Naive thymus-derived CD4-positive, alpha-beta T cell (primary cell): ENCODE results near the gene NR2F6. TPM values are rescaled to one million over a fixed set of nuclear protein-coding genes. Genes with fewer than 3 reads are reported as not detected.

Experiments
- ATAC-seq: fragments of 150-1000 bp; cut with Tn5 transposase; 2 replicates; pipeline ENCODE4 v1.10.0; 2021; ENCODE audit warnings: mild to moderate bottlenecking, moderate library complexity
- CTCF ChIA-PET: fragments of 350-600 bp; sonication (Branson Sonifier 250); formaldehyde crosslinking; loops from one replicate; lab custom pipeline; 2021; ENCODE audit warnings: antibody characterized with exemption; lab: Charles Lee
- POLR2A ChIA-PET: fragments of 350-600 bp; sonication (Branson Sonifier 250); formaldehyde crosslinking; loops from one replicate; lab custom pipeline; 2021; ENCODE audit warnings: antibody characterized with exemption, inconsistent platforms; lab: Charles Lee
- DNase-seq, 9 donors: peaks; one replicate each; pipeline versions ENCODE4 v3.0.0 to v3.0.0-alpha.2; 2020 to 2022; ENCODE audit warnings: mixed read lengths in 1 of 9
- H3K27ac ChIP-seq: one replicate; pipeline ENCODE4 v1.7.0; 2013; ENCODE audit warnings: mild to moderate bottlenecking, low read depth, low read length, moderate library complexity
- H3K27me3 ChIP-seq, 2 donors: one replicate each; pipeline ENCODE4 v1.7.0; 2013; ENCODE audit warnings: low read length in 2 of 2, mild to moderate bottlenecking in 2 of 2, moderate library complexity in 2 of 2; ENCODE audit not compliant: control insufficient read depth in 2 of 2, insufficient read depth in 2 of 2
- H3K36me3 ChIP-seq, 3 experiments: 1 replicate in 2 of 3; 2 replicates in 1 of 3; pipeline ENCODE4 v1.7.0; 2013; ENCODE audit warnings: low read length in 3 of 3, mild to moderate bottlenecking in 3 of 3, moderate library complexity in 1 of 3; ENCODE audit not compliant: insufficient read depth in 3 of 3, control insufficient read depth in 2 of 3
- H3K4me1 ChIP-seq, 2 donors: one replicate each; pipeline ENCODE4 v1.7.0; 2013; ENCODE audit warnings: low read length in 2 of 2, mild to moderate bottlenecking in 2 of 2, moderate library complexity in 1 of 2; ENCODE audit not compliant: control insufficient read depth in 2 of 2, insufficient read depth in 2 of 2
- H3K4me3 ChIP-seq: 2 replicates; pipeline ENCODE4 v1.7.0; 2013; ENCODE audit warnings: mild to moderate bottlenecking, low read length
- H3K9me3 ChIP-seq, 3 experiments: 1 replicate in 2 of 3; 2 replicates in 1 of 3; pipeline ENCODE4 v1.7.0; 2013; ENCODE audit warnings: low read length in 3 of 3; ENCODE audit not compliant: control insufficient read depth in 2 of 3
- H3K27ac Mint-ChIP-seq, 9 donors: one replicate each; pipeline ENCODE4 v1.8.0; 2020 to 2022; ENCODE audit warnings: mixed read lengths in 9 of 9, mild to moderate bottlenecking in 8 of 9, moderate library complexity in 5 of 9, inconsistent platforms in 2 of 9
- H3K27me3 Mint-ChIP-seq, 5 donors: one replicate each; pipeline ENCODE4 v1.8.0; 2021 to 2022; ENCODE audit warnings: mixed read lengths in 5 of 5, mild to moderate bottlenecking in 1 of 5
- H3K36me3 Mint-ChIP-seq, 5 donors: one replicate each; pipeline ENCODE4 v1.8.0; 2020 to 2022; ENCODE audit warnings: mixed read lengths in 5 of 5, mild to moderate bottlenecking in 3 of 5, inconsistent platforms in 1 of 5
- H3K4me1 Mint-ChIP-seq, 7 donors: one replicate each; pipeline ENCODE4 v1.8.0; 2020 to 2022; ENCODE audit warnings: mixed read lengths in 7 of 7, mild to moderate bottlenecking in 3 of 7, inconsistent platforms in 1 of 7
- H3K4me3 Mint-ChIP-seq, 10 donors: one replicate each; pipeline ENCODE4 v1.8.0; 2020 to 2022; ENCODE audit warnings: mild to moderate bottlenecking in 10 of 10, mixed read lengths in 10 of 10, moderate library complexity in 6 of 10, inconsistent platforms in 2 of 10
- H3K9me3 Mint-ChIP-seq, 11 donors: one replicate each; pipeline ENCODE4 v1.8.0; 2020 to 2022; ENCODE audit warnings: mixed read lengths in 11 of 11, mild to moderate bottlenecking in 4 of 11, inconsistent platforms in 1 of 11, moderate library complexity in 1 of 11
- intact Hi-C, 2 donors: fragments of 100-400 bp; cut with micrococcal nuclease; formaldehyde crosslinking; loops; one replicate each; pipeline ENCODE4 v1.15.1; 2023
- polyA plus RNA-seq, 2 donors: library from polyadenylated mRNA; unstranded; fragments of 300-500 nt; fragmentation: Illumina TruSeq; gene quantifications; one replicate each; pipeline ENCODE4 v1.2.3, GENCODE V29; 2021
- total RNA-seq, 6 experiments: library from RNA in 5 of 6; stranded (reverse) in 5 of 6; gene quantifications; 1 replicate in 5 of 6; 2 replicates in 1 of 6; pipeline ENCODE4 v1.2.3 and lab custom pipeline; 2021 to 2026

Gene NR2F6
- total and polyA plus RNA-seq, 7 experiments from 2014 or later: 1.4 to 7.8 (median 2.7) TPM

DNA sequence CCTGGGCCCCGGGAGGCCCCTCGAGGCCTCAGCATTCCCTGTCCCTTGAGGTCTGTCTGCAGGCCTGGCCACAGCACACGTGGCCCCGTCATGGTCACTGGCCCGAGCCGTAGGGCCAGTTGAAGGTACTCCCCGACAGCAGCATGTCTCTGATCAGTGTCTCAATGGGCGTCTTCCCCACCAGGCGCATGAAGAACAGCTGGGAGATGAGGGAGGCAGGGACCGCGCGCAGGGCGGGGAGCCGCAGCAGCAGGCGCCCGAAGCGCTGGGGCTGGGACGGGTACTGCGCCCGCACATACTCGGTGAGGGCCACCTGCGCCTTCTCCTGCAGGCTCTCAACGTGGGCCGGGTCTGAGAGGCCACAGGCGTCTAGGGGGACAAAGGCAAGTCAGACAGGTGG, 13.5 kb downstream of the NR2F6 start:
- H3K4me1 Mint-ChIP-seq: peaks cover 4 to 23% (median 13%) of the 10 kb centered on the region in 7 donors
- no peaks in the 10 kb centered on the region for H3K27me3 Mint-ChIP-seq
- intact Hi-C loops: no loop called here
- ATAC-seq: no peak
- peak overlapping the region in 1 of 9 donors; percentile 2 for H3K27ac Mint-ChIP-seq
- no peak for DNase-seq
- H3K9me3 Mint-ChIP-seq: no peaks in the 10 kb centered on the region
- no peak overlapping the region for H3K27ac ChIP-seq
- H3K4me3 ChIP-seq: no peak overlapping the region
- H3K4me3 Mint-ChIP-seq: peak overlapping the region in 1 of 10 donors; percentile 44
- H3K36me3 Mint-ChIP-seq: peaks cover 0 to 4% (median 0%) of the 10 kb centered on the region in 5 donors
- ChIA-PET POLR2A (interaction anchor here (0.6 kb wide), 1 partner anchor 52 kb away, joined by 3 read pairs; no protein-coding TSS in a partner anchor), CTCF (no interaction called here)
- no peaks in the 10 kb centered on the region for H3K27me3 ChIP-seq
- peaks cover 0 to 11% of the 10 kb centered on the region in 2 donors for H3K4me1 ChIP-seq
- H3K9me3 ChIP-seq: no peaks in the 10 kb centered on the region
- H3K36me3 ChIP-seq: peaks cover 0 to 12% (median 3%) of the 10 kb centered on the region in 3 experiments

DNA sequence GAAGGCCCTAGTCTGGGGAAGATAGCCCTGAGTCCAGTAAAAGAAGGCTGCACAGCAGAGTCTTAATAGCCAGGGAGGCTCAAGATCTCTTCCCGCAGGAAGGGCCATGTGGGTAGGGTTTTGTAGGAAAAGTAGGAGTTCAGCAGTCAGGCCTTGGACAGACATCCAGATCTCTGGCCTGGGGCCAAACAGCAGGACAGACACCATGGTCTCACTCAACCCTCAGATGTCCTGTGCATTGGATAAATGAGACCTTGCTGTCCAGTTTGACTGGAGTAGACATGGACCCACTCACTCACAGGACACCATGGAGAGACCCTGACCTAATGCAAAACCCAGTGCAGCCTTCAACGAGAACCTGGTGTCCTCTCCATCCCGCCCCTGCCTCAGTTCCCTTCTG, 15.8 kb downstream of the NR2F6 start:
- no peaks in the 10 kb centered on the region for H3K27me3 ChIP-seq
- intact Hi-C loops: loop anchor here in 1 of 2 donors (5.0 kb wide), 1 partner anchor 688 kb away; the partner anchor contains the start of gene CHERP
- ChIA-PET CTCF (interaction anchor here (0.5 kb wide), 1 partner anchor 25 kb away, joined by 3 read pairs; no protein-coding TSS in a partner anchor), POLR2A (interaction anchor here (1.0 kb wide), 1 partner anchor 15 kb away, joined by 4 read pairs; the partner anchor contains the start of gene USE1)
- DNase-seq (no peak), ATAC-seq (no peak)
- no peak overlapping the region for H3K4me3 ChIP-seq
- Mint-ChIP-seq H3K36me3 (peaks cover 0 to 4% (median 0%) of the 10 kb centered on the region in 5 donors), H3K27ac (no peak overlapping the region), H3K27me3 (no peaks in the 10 kb centered on the region), H3K9me3 (no peaks in the 10 kb centered on the region), H3K4me1 (peaks cover 9 to 24% (median 16%) of the 10 kb centered on the region in 7 donors), H3K4me3 (no peak overlapping the region)
- H3K27ac ChIP-seq: no peak overlapping the region
- H3K9me3 ChIP-seq: no peaks in the 10 kb centered on the region
- H3K36me3 ChIP-seq: peaks cover 0 to 15% (median 3%) of the 10 kb centered on the region in 3 experiments
- peaks cover 2 to 9% of the 10 kb centered on the region in 2 donors for H3K4me1 ChIP-seq

DNA sequence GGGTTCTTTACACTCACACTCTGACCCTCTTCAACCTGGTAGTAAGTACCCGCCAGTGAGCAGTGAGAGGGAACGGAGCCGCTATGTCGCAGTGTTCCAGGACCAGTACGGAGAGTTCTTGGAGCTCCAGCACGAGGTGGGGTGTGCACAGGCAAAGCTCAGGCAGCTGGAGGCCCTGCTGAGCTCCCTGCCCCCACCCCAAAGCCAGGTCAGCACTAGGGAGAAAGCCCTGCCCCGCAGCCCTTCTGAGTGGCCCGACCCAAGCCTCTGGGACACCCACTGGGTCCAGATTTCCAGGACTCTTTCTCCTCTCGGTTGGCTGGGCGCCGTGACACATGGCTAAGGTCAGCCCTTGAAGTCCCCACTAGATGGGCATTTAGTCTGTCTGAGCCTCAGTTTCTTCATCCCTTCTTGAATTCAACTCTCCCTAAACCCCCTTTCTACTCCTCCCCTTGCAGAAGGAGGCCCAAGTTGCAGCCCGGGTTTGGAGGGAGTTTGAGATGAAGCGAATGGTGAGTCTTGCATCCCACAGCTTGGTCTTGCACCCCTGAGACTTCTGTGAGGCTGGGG, 17.8 kb downstream of the NR2F6 start:
- Histone ChIP-seq H3K4me3 (no peak overlapping the region), H3K27me3 (no peaks in the 10 kb centered on the region), H3K27ac (no peak overlapping the region), H3K4me1 (peaks cover 0 to 2% of the 10 kb centered on the region in 2 donors), H3K9me3 (no peaks in the 10 kb centered on the region), H3K36me3 (peaks cover 0 to 15% (median 3%) of the 10 kb centered on the region in 3 experiments)
- Mint-ChIP-seq H3K36me3 (peaks cover 0 to 4% (median 0%) of the 10 kb centered on the region in 5 donors), H3K9me3 (no peaks in the 10 kb centered on the region), H3K27me3 (no peaks in the 10 kb centered on the region), H3K4me1 (peaks cover 5 to 8% (median 6%) of the 10 kb centered on the region in 7 donors), H3K4me3 (peak overlapping the region in 6 of 10 donors; percentile 25 to 98 (median 90)), H3K27ac (peak overlapping the region in 1 of 9 donors; percentile 81)
- intact Hi-C loops: loop anchor here in 1 of 2 donors (5.0 kb wide), 1 partner anchor 686 kb away; the partner anchor contains the start of gene CHERP
- DNase-seq: no peak
- no peak for ATAC-seq
- ChIA-PET CTCF (interaction anchor here (0.7 kb wide), 1 partner anchor 15 kb away, joined by 4 read pairs; no protein-coding TSS in a partner anchor), POLR2A (interaction anchor here (2.6 to 4.7 kb wide), 3 partner anchors 8 to 44 kb away, joined by 17 to 77 read pairs (median 37); partner anchors contain the start of gene USE1)

DNA sequence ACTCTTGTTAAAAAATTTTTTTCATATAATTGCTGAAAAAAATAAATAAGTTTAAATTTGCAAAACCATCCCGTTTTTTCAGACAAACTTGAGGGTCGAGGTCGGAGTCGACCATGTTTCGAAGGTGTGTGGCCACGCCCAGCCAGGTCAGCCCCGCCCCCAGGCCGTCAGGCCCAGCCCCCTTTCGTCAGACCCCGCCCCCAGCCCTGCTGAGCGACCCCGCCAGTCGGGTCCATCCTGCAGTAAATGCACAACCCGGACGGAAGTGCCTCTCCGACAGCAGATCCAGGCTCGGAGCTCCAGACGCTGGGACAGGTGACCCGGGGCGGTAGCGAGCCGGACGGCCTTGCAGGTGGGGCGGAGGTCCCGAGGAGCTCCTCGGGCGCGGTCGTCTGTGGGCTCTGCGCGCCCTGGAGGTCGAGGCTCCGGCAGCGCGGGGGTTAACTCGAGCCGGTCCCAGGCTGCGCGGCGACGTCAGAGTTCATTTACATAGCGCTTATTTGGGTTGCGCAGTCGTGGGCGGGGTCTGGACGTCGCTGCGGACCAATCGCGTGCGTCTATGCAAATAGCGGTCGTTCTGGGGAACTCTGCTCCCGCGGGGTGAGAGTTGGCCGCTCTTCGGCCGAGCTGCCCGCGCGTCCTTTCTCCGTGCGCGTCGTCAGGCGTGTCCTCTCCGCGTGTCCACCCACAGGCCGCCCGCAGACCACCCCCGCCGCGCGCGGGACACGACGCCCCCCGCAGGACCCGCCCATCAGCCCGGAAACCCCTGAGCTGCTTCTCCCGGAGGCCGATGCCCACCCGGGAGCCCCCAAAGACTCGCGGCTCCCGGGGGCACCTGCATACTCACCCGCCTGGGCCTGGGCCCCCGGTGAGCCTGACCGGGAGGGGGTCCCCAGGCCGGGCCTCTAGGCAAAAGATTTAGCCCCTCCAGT, 19.5 kb downstream of the NR2F6 start, which contains the start of gene OCEL1:
Gene OCEL1, plus strand, starts transcription at position 225 of the 932 bp plus-strand sequence. Its CDS starts 22 bp downstream, at position 247.
- peak within 1 kb of the TSS; percentile 86 to 99 (median 97) for H3K27ac Mint-ChIP-seq
- peaks cover 0 to 11% (median 0%) of the 10 kb centered on the region in 3 experiments for H3K36me3 ChIP-seq
- H3K27me3 ChIP-seq: no peaks in the 10 kb centered on the region
- no peaks in the 10 kb centered on the region for H3K9me3 Mint-ChIP-seq
- H3K4me1 ChIP-seq: peaks cover 0 to 2% of the 10 kb centered on the region in 2 donors
- DNase-seq: peak; percentile 91 to 98 (median 97)
- H3K27ac ChIP-seq: peak within 1 kb of the TSS; percentile 81
- intact Hi-C loops: loop anchor here (1.0 to 5.0 kb wide), 9 partner anchors 9 to 684 kb away; partner anchors contain the start of genes BABAM1 (in 2 of the 2), HAUS8 (in 2 of the 2), MYO9B (in 2 of the 2) and USE1 (in 2 of the 2)
- H3K4me3 Mint-ChIP-seq: peak within 1 kb of the TSS; percentile 82 to 98 (median 94)
- peak; percentile 94 for ATAC-seq
- POLR2A ChIA-PET: interaction anchor here (0.5 to 4.7 kb wide), 14 partner anchors 9 to 243 kb away, joined by 3 to 77 read pairs (median 4); partner anchors contain the start of genes USE1 and USHBP1
- no peaks in the 10 kb centered on the region for H3K27me3 Mint-ChIP-seq
- CTCF ChIA-PET: interaction anchor here (1.0 to 2.0 kb wide), 4 partner anchors 9 to 34 kb away, joined by 3 to 7 read pairs (median 4); partner anchors contain the start of gene USE1
- no peaks in the 10 kb centered on the region for H3K9me3 ChIP-seq
- peaks cover 0 to 4% (median 0%) of the 10 kb centered on the region in 5 donors for H3K36me3 Mint-ChIP-seq
- H3K4me1 Mint-ChIP-seq: peaks cover 3 to 8% (median 5%) of the 10 kb centered on the region in 7 donors
- peak within 1 kb of the TSS; percentile 98 for H3K4me3 ChIP-seq

DNA sequence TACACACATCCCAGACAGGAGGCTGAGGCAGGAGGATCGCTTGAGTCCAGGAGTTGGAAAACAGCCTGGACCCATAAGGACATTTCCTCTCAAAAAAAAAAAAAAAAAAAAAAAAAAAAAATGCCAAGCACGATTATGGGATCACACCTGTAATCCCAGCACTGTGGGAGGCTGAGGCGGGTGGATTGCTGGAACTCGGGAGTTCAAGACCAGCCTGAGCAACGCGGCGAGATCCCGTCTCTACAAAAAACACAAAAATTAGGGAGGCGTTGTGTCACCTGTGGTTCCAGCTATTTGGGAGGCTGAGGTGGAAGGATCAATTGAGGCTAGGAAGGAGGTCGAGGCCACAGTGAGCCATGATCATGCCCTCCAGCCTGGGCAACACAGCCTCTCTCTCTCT, 20.7 kb downstream of the NR2F6 start:
- Mint-ChIP-seq H3K27me3 (no peaks in the 10 kb centered on the region), H3K4me1 (peaks cover 3 to 8% (median 5%) of the 10 kb centered on the region in 7 donors), H3K4me3 (peak overlapping the region; percentile 43 to 98 (median 66)), H3K9me3 (no peaks in the 10 kb centered on the region), H3K36me3 (peaks cover 0 to 4% (median 0%) of the 10 kb centered on the region in 5 donors), H3K27ac (peak overlapping the region in 3 of 9 donors; percentile 43 to 97 (median 86))
- peak overlapping the region; percentile 81 for H3K27ac ChIP-seq
- no peaks in the 10 kb centered on the region for H3K27me3 ChIP-seq
- ChIA-PET CTCF (interaction anchor here (1.0 to 2.0 kb wide), 2 partner anchors 10 to 35 kb away, joined by 3 to 7 read pairs; no protein-coding TSS in a partner anchor), POLR2A (interaction anchor here (0.6 to 4.7 kb wide), 5 partner anchors 9 to 244 kb away, joined by 3 to 77 read pairs (median 3); partner anchors contain the start of gene USE1)
- ATAC-seq (no peak), DNase-seq (no peak)
- H3K9me3 ChIP-seq: no peaks in the 10 kb centered on the region
- H3K4me1 ChIP-seq: peaks cover 0 to 2% of the 10 kb centered on the region in 2 donors
- intact Hi-C loops: loop anchor here in 1 of 2 donors (5.0 kb wide), 1 partner anchor 683 kb away; the partner anchor contains the start of gene CHERP
- peaks cover 0 to 8% (median 0%) of the 10 kb centered on the region in 3 experiments for H3K36me3 ChIP-seq
- H3K4me3 ChIP-seq: no peak overlapping the region
